Testis (tissue), 3 donors: Measurements from ENCODE around the gene CACNA2D3. TPM values are rescaled to one million over a fixed set of nuclear protein-coding genes. Genes with fewer than 3 reads are reported as not detected.

Experiments
- DNase-seq: peaks from one replicate; pipeline ENCODE4 v3.0.0-alpha.2; 2019
- H3K27ac ChIP-seq, 2 donors: fragments of 200-600 bp; sonication (generic); one replicate each; pipeline ENCODE4 v1.5.1; 2019
- H3K27me3 ChIP-seq: fragments of 200-600 bp; sonication (generic); one replicate; pipeline ENCODE4 v1.5.1; 2019
- H3K36me3 ChIP-seq: fragments of 200-600 bp; sonication (generic); one replicate; pipeline ENCODE4 v1.5.1; 2017; ENCODE audit warnings: low read depth; ENCODE audit errors: missing control alignments
- H3K4me1 ChIP-seq: fragments of 200-600 bp; sonication (generic); one replicate; pipeline ENCODE4 v1.5.1; 2019
- H3K4me3 ChIP-seq, 2 donors: fragments of 200-600 bp; sonication (generic); one replicate each; pipeline ENCODE4 v1.5.1; 2017 to 2019
- H3K9me3 ChIP-seq: fragments of 200-600 bp; sonication (generic); one replicate; pipeline ENCODE4 v1.5.1; 2017
- CTCF ChIP-seq, 3 experiments: fragments of 450-650 bp in 2 of 3; fragments of 200-600 bp in 1 of 3; sonication (generic) in 1 of 3; IDR thresholded peaks; one replicate each; pipeline ENCODE4 v1.5.1; 2016 to 2019; ENCODE audit warnings: antibody characterized with exemption in 3 of 3, mild to moderate bottlenecking in 2 of 3, moderate library complexity in 1 of 3
- POLR2A ChIP-seq: fragments of 450-650 bp; IDR thresholded peaks from one replicate; pipeline ENCODE4 v1.6.1; 2017; ENCODE audit warnings: antibody characterized with exemption, mild to moderate bottlenecking, moderate library complexity
- WGBS, 2 donors: methylation state at CpG; one replicate each; pipeline ENCODE4 v1.1.5; 2018; 5-methylcytosine and 5-hydroxymethylcytosine counted together
- intact Hi-C: fragments of 100-400 bp; cut with DNase I; formaldehyde crosslinking; loops from one replicate; pipeline ENCODE4 v1.15.1; 2023; ENCODE audit warnings: low total_unique reads
- polyA plus RNA-seq: library from polyadenylated mRNA; stranded (reverse); fragments of 350-450 nt; fragmentation: Illumina TruSeq; extraction: RNeasy Lipid Tissue Mini Kit (QIAGEN cat#74804); gene quantifications from one replicate; pipeline ENCODE4 v1.2.3, GENCODE V29; 2014; ENCODE audit warnings: low read depth, low replicate concordance; ENCODE audit not compliant: insufficient read depth
- total RNA-seq, 2 donors: library from RNA; depleted of rRNA; stranded (reverse); fragments of >200 nt; gene quantifications; one replicate each; pipeline ENCODE4 v1.2.3, GENCODE V29; 2016

Gene CACNA2D3
- total and polyA plus RNA-seq, 3 donors from 2014 or later = 10.1 to 16.5 (median 11.2) TPM

- H3K27me3 ChIP-seq = no peaks in the 10 kb centered on the region
Measured at GRCh38 chr3:54349231-54349652, 226.9 kb downstream of the CACNA2D3 start.

GRCh38 chr3:54349691-54350090 lies 227.3 kb downstream of the CACNA2D3 start:
- Histone ChIP-seq H3K27me3 (no peaks in the 10 kb centered on the region), H3K4me1 (peaks cover 7% of the 10 kb centered on the region), H3K27ac (no peak overlapping the region), H3K9me3 (no peaks in the 10 kb centered on the region), H3K4me3 (no peak overlapping the region), H3K36me3 (no peaks in the 10 kb centered on the region)
- intact Hi-C loops = no loop called here
- DNase-seq = no peak
- WGBS, 2 donors = 84 to 86% methylated on average over 4 of the region's 4 CpGs
- TF ChIP-seq POLR2A (no peak), CTCF (IDR thresholded peaks at IDR 0.05) (no peak)

More at GRCh38 chr3:54349231-54349652, 226.9 kb downstream of the CACNA2D3 start:
- Histone ChIP-seq H3K36me3 (no peaks in the 10 kb centered on the region), H3K27ac (no peak overlapping the region), H3K4me3 (no peak overlapping the region), H3K4me1 (peaks cover 6% of the 10 kb centered on the region), H3K9me3 (no peaks in the 10 kb centered on the region)
- DNase-seq = no peak
- TF ChIP-seq CTCF (IDR thresholded peaks at IDR 0.05) (no peak), POLR2A (no peak)
- intact Hi-C loops = no loop called here
- 68 to 69% methylated on average over 3 to 4 of the region's 4 CpGs for WGBS, 2 donors

- peak; percentile 45 for DNase-seq
- intact Hi-C loops = no loop called here
- WGBS, 2 donors = 32 to 51% methylated on average over 5 of the region's 5 CpGs
Measured at GRCh38 chr3:54353546-54353945, 231.2 kb downstream of the CACNA2D3 start.

GRCh38 chr3:54353946-54354345 lies 231.6 kb downstream of the CACNA2D3 start:
- Histone ChIP-seq H3K9me3 (no peaks in the 10 kb centered on the region), H3K36me3 (no peaks in the 10 kb centered on the region), H3K4me1 (peaks cover 25% of the 10 kb centered on the region), H3K27me3 (no peaks in the 10 kb centered on the region), H3K27ac (no peak overlapping the region), H3K4me3 (no peak overlapping the region)
- TF ChIP-seq POLR2A = no peak
- TF ChIP-seq CTCF (IDR thresholded peaks at IDR 0.05) = no peak
- no peak for DNase-seq
- intact Hi-C loops = no loop called here
- WGBS, 2 donors = 29 to 57% methylated on average over 5 of the region's 5 CpGs

More at GRCh38 chr3:54353546-54353945, 231.2 kb downstream of the CACNA2D3 start:
- H3K27ac ChIP-seq = no peak overlapping the region
- H3K9me3 ChIP-seq = no peaks in the 10 kb centered on the region
- H3K36me3 ChIP-seq = no peaks in the 10 kb centered on the region
- TF ChIP-seq CTCF (IDR thresholded peaks at IDR 0.05) = no peak
- no peak for TF ChIP-seq POLR2A
- H3K4me1 ChIP-seq = peaks cover 25% of the 10 kb centered on the region
- no peaks in the 10 kb centered on the region for H3K27me3 ChIP-seq
- no peak overlapping the region for H3K4me3 ChIP-seq

- DNase-seq = no peak
- no peak for TF ChIP-seq POLR2A
- TF ChIP-seq CTCF (IDR thresholded peaks at IDR 0.05) = no peak
- H3K9me3 ChIP-seq = no peaks in the 10 kb centered on the region
- intact Hi-C loops = no loop called here
- no peak overlapping the region for H3K4me3 ChIP-seq
- peaks cover 29% of the 10 kb centered on the region for H3K4me1 ChIP-seq
- H3K27ac ChIP-seq = no peak overlapping the region
- H3K36me3 ChIP-seq = no peaks in the 10 kb centered on the region
- no peaks in the 10 kb centered on the region for H3K27me3 ChIP-seq
- 81 to 91% methylated on average over 5 of the region's 5 CpGs for WGBS, 2 donors
Measured at GRCh38 chr3:54355800-54356199, 233.4 kb downstream of the CACNA2D3 start.
